ENCODE measurements around the gene RARB. TPM values are rescaled to one million over a fixed set of nuclear protein-coding genes. Genes with fewer than 3 reads are reported as not detected.

The RARB gene
- total RNA-seq (2014; rRNA removed; shearing (Covaris generic)) = 0.78 and 2.0 TPM in 2 replicates

- DNase-seq = peak; percentile 73
- Histone ChIP-seq H3K27me3 (ENCODE audit: control insufficient read depth, insufficient read depth, low read length) (peaks cover 2% of the 10 kb centered on the region; the same call in 1 of the 2 replicates), H3K4me3 (ENCODE audit: insufficient read depth, low read depth, low read length) (peak within 1 kb of the TSS; percentile 60), H3K36me3 (replicated peaks; ENCODE audit: control insufficient read depth, insufficient read depth, low read length) (no peaks in the 10 kb centered on the region)
These were observed at the start of gene RARB for GRCh38 chr3:25427942-25428788. Gene RARB, plus strand, starts transcription at chr3:25428263. Its CDS starts 469 bp downstream, at chr3:25428732.

- DNase-seq = no peak
- Histone ChIP-seq H3K4me3 (ENCODE audit: insufficient read depth, low read depth, low read length) (no peak overlapping the region), H3K27me3 (ENCODE audit: control insufficient read depth, insufficient read depth, low read length) (no peaks in the 10 kb centered on the region), H3K36me3 (replicated peaks; ENCODE audit: control insufficient read depth, insufficient read depth, low read length) (no peaks in the 10 kb centered on the region)
These were observed 49.2 kb upstream of the RARB start for GRCh38 chr3:25378786-25379311.

GRCh38 chr3:25380222-25380739, 47.8 kb upstream of the RARB start:
- Histone ChIP-seq H3K27me3 (ENCODE audit: control insufficient read depth, insufficient read depth, low read length) (no peaks in the 10 kb centered on the region), H3K4me3 (ENCODE audit: insufficient read depth, low read depth, low read length) (no peak overlapping the region), H3K36me3 (replicated peaks; ENCODE audit: control insufficient read depth, insufficient read depth, low read length) (no peaks in the 10 kb centered on the region)
- no peak for DNase-seq

- Histone ChIP-seq H3K36me3 (replicated peaks; ENCODE audit: control insufficient read depth, insufficient read depth, low read length) (no peaks in the 10 kb centered on the region), H3K27me3 (ENCODE audit: control insufficient read depth, insufficient read depth, low read length) (no peaks in the 10 kb centered on the region), H3K4me3 (ENCODE audit: insufficient read depth, low read depth, low read length) (no peak overlapping the region)
- peak; percentile 1 for DNase-seq
These were observed 47.0 kb upstream of the RARB start for GRCh38 chr3:25381083-25381482.

- DNase-seq = no peak
These were observed 43.6 kb upstream of the RARB start for GRCh38 chr3:25384471-25384870.

GRCh38 chr3:25385807-25386460, 42.1 kb upstream of the RARB start:
- H3K36me3 ChIP-seq (replicated peaks; ENCODE audit: control insufficient read depth, insufficient read depth, low read length) = no peaks in the 10 kb centered on the region
- no peak overlapping the region for H3K4me3 ChIP-seq (ENCODE audit: insufficient read depth, low read depth, low read length)
- no peaks in the 10 kb centered on the region for H3K27me3 ChIP-seq (ENCODE audit: control insufficient read depth, insufficient read depth, low read length)
- no peak for DNase-seq

More at GRCh38 chr3:25384471-25384870, 43.6 kb upstream of the RARB start:
- H3K27me3 ChIP-seq (ENCODE audit: control insufficient read depth, insufficient read depth, low read length) = no peaks in the 10 kb centered on the region
- H3K4me3 ChIP-seq (ENCODE audit: insufficient read depth, low read depth, low read length) = no peak overlapping the region
- H3K36me3 ChIP-seq (replicated peaks; ENCODE audit: control insufficient read depth, insufficient read depth, low read length) = no peaks in the 10 kb centered on the region

- Histone ChIP-seq H3K4me3 (ENCODE audit: insufficient read depth, low read depth, low read length) (no peak overlapping the region), H3K27me3 (ENCODE audit: control insufficient read depth, insufficient read depth, low read length) (no peaks in the 10 kb centered on the region), H3K36me3 (replicated peaks; ENCODE audit: control insufficient read depth, insufficient read depth, low read length) (no peaks in the 10 kb centered on the region)
- DNase-seq = no peak
These were observed 41.3 kb upstream of the RARB start for GRCh38 chr3:25386686-25387255.

GRCh38 chr3:25390605-25391004, 37.5 kb upstream of the RARB start:
- no peak overlapping the region for H3K4me3 ChIP-seq (ENCODE audit: insufficient read depth, low read depth, low read length)
- DNase-seq = no peak
- no peaks in the 10 kb centered on the region for H3K36me3 ChIP-seq (replicated peaks; ENCODE audit: control insufficient read depth, insufficient read depth, low read length)
- no peaks in the 10 kb centered on the region for H3K27me3 ChIP-seq (ENCODE audit: control insufficient read depth, insufficient read depth, low read length)

GRCh38 chr3:25396251-25396650, 31.8 kb upstream of the RARB start:
- no peaks in the 10 kb centered on the region for H3K36me3 ChIP-seq (replicated peaks; ENCODE audit: control insufficient read depth, insufficient read depth, low read length)
- H3K27me3 ChIP-seq (ENCODE audit: control insufficient read depth, insufficient read depth, low read length) = no peaks in the 10 kb centered on the region
- no peak overlapping the region for H3K4me3 ChIP-seq (ENCODE audit: insufficient read depth, low read depth, low read length)
- DNase-seq = no peak

GRCh38 chr3:25396686-25397085, 31.4 kb upstream of the RARB start:
- H3K36me3 ChIP-seq (replicated peaks; ENCODE audit: control insufficient read depth, insufficient read depth, low read length) = no peaks in the 10 kb centered on the region
- DNase-seq = no peak
- no peaks in the 10 kb centered on the region for H3K27me3 ChIP-seq (ENCODE audit: control insufficient read depth, insufficient read depth, low read length)
- no peak overlapping the region for H3K4me3 ChIP-seq (ENCODE audit: insufficient read depth, low read depth, low read length)

- DNase-seq = no peak
- no peak overlapping the region for H3K4me3 ChIP-seq (ENCODE audit: insufficient read depth, low read depth, low read length)
- no peaks in the 10 kb centered on the region for H3K27me3 ChIP-seq (ENCODE audit: control insufficient read depth, insufficient read depth, low read length)
- no peaks in the 10 kb centered on the region for H3K36me3 ChIP-seq (replicated peaks; ENCODE audit: control insufficient read depth, insufficient read depth, low read length)
These were observed 30.9 kb upstream of the RARB start for GRCh38 chr3:25397150-25397549.

GRCh38 chr3:25400587-25400986, 27.5 kb upstream of the RARB start:
- DNase-seq = no peak
- no peaks in the 10 kb centered on the region for H3K27me3 ChIP-seq (ENCODE audit: control insufficient read depth, insufficient read depth, low read length)
- no peaks in the 10 kb centered on the region for H3K36me3 ChIP-seq (replicated peaks; ENCODE audit: control insufficient read depth, insufficient read depth, low read length)
- H3K4me3 ChIP-seq (ENCODE audit: insufficient read depth, low read depth, low read length) = no peak overlapping the region

- no peak overlapping the region for H3K4me3 ChIP-seq (ENCODE audit: insufficient read depth, low read depth, low read length)
- no peaks in the 10 kb centered on the region for H3K27me3 ChIP-seq (ENCODE audit: control insufficient read depth, insufficient read depth, low read length)
- H3K36me3 ChIP-seq (replicated peaks; ENCODE audit: control insufficient read depth, insufficient read depth, low read length) = no peaks in the 10 kb centered on the region
- no peak for DNase-seq
These were observed 24.1 kb upstream of the RARB start for GRCh38 chr3:25403968-25404367.

GRCh38 chr3:25404569-25404968, 23.5 kb upstream of the RARB start:
- no peak for DNase-seq
- H3K27me3 ChIP-seq (ENCODE audit: control insufficient read depth, insufficient read depth, low read length) = no peaks in the 10 kb centered on the region
- no peaks in the 10 kb centered on the region for H3K36me3 ChIP-seq (replicated peaks; ENCODE audit: control insufficient read depth, insufficient read depth, low read length)
- no peak overlapping the region for H3K4me3 ChIP-seq (ENCODE audit: insufficient read depth, low read depth, low read length)

Data from H7 (cell line).